WTC11 (cell line): ENCODE measurements around the gene CAPN14.

ENCODE experiments used
- CREB1 ChIP-seq: sonication (generic); formaldehyde crosslinking; IDR thresholded peaks from 2 replicates; pipeline ENCODE4 v1.8.0; 2023; ENCODE audit warnings: mild to moderate bottlenecking, missing genetic modification reagents
- CTCF ChIP-seq: fragments of 200-600 bp; IDR thresholded peaks from 2 replicates; pipeline ENCODE4 v1.8.0; 2022; ENCODE audit warnings: antibody characterized with exemption
- ERG ChIP-seq: fragments of 250-450 bp; sonication (Bioruptor Pico); IDR thresholded peaks from 2 replicates; pipeline ENCODE4 v1.8.0; 2021; ENCODE audit warnings: mild to moderate bottlenecking
- HMGA2 ChIP-seq: fragments of 250-450 bp; sonication (Bioruptor Pico); IDR thresholded peaks from 2 replicates; pipeline ENCODE4 v1.4.0; 2021; ENCODE audit warnings: mild to moderate bottlenecking, moderate library complexity
- NR1H2 ChIP-seq: sonication (generic); formaldehyde crosslinking; IDR thresholded peaks from 2 replicates; pipeline ENCODE4 v1.9.0; 2021; ENCODE audit warnings: mild to moderate bottlenecking, moderate library complexity, missing genetic modification reagents
- SMAD4 ChIP-seq: sonication (generic); formaldehyde crosslinking; IDR thresholded peaks from 2 replicates; pipeline ENCODE4 v1.8.0; 2022; ENCODE audit warnings: mild to moderate bottlenecking, missing genetic modification reagents
- SP1 ChIP-seq: sonication (generic); formaldehyde crosslinking; conservative IDR thresholded peaks from 2 replicates; pipeline ENCODE4 v1.8.1; 2022; ENCODE audit warnings: missing genetic modification reagents
- ZNF317 ChIP-seq: sonication (generic); formaldehyde crosslinking; IDR thresholded peaks from 2 replicates; pipeline ENCODE4 v1.8.1; 2023; ENCODE audit warnings: low read depth, mild to moderate bottlenecking, moderate library complexity, missing genetic modification reagents, borderline replicate concordance
- TF ChIP-seq, protein P1 (sequence below): sonication (generic); formaldehyde crosslinking; IDR thresholded peaks from 2 replicates; pipeline ENCODE4 v1.8.1; 2023; ENCODE audit warnings: mild to moderate bottlenecking, missing genetic modification reagents, moderate library complexity

- no peak for TF ChIP-seq CTCF
- TF ChIP-seq NR1H2: no peak
- no peak for TF ChIP-seq HMGA2
- no peak for TF ChIP-seq SMAD4 (CRISPR knock-in tag)
- no peak for TF ChIP-seq ERG (CRISPR knock-in tag)
- no peak for TF ChIP-seq ZNF317 (CRISPR knock-in tag)
- TF ChIP-seq CREB1 (CRISPR knock-in tag): no peak
- TF ChIP-seq SP1 (CRISPR knock-in tag): no peak
- TF ChIP-seq, protein P1, sequence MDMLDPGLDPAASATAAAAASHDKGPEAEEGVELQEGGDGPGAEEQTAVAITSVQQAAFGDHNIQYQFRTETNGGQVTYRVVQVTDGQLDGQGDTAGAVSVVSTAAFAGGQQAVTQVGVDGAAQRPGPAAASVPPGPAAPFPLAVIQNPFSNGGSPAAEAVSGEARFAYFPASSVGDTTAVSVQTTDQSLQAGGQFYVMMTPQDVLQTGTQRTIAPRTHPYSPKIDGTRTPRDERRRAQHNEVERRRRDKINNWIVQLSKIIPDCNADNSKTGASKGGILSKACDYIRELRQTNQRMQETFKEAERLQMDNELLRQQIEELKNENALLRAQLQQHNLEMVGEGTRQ: no peak
These were observed 14.4 kb upstream of the CAPN14 start for GRCh38 chr2:31231571-31232302.
